Measurements from ENCODE around the gene PACS2.

DNA sequence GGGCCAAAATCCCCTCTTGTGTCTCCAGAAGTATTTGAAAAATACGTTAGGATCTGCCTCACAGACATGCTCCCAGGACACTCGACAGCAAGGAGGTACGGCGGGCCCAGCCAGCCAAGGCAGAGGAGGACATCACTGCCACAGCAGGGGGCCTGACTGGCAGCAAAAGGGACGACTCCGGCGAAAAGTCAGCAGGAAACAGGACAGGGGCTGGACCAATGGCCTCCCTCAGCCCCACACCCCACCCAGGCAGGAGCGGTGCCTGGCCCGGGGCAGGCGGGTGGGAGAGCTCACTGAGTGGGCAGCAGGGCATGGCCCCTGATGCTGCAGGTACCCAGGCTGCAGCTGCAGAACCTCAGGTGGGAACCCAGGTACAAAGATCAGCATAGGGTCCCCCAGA is 31.5 kb upstream of the PACS2 start:
- TF ChIP-seq, protein P1, sequence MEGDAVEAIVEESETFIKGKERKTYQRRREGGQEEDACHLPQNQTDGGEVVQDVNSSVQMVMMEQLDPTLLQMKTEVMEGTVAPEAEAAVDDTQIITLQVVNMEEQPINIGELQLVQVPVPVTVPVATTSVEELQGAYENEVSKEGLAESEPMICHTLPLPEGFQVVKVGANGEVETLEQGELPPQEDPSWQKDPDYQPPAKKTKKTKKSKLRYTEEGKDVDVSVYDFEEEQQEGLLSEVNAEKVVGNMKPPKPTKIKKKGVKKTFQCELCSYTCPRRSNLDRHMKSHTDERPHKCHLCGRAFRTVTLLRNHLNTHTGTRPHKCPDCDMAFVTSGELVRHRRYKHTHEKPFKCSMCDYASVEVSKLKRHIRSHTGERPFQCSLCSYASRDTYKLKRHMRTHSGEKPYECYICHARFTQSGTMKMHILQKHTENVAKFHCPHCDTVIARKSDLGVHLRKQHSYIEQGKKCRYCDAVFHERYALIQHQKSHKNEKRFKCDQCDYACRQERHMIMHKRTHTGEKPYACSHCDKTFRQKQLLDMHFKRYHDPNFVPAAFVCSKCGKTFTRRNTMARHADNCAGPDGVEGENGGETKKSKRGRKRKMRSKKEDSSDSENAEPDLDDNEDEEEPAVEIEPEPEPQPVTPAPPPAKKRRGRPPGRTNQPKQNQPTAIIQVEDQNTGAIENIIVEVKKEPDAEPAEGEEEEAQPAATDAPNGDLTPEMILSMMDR (IDR thresholded peaks at IDR 0.05) = no peak
- TF ChIP-seq, protein P2, sequence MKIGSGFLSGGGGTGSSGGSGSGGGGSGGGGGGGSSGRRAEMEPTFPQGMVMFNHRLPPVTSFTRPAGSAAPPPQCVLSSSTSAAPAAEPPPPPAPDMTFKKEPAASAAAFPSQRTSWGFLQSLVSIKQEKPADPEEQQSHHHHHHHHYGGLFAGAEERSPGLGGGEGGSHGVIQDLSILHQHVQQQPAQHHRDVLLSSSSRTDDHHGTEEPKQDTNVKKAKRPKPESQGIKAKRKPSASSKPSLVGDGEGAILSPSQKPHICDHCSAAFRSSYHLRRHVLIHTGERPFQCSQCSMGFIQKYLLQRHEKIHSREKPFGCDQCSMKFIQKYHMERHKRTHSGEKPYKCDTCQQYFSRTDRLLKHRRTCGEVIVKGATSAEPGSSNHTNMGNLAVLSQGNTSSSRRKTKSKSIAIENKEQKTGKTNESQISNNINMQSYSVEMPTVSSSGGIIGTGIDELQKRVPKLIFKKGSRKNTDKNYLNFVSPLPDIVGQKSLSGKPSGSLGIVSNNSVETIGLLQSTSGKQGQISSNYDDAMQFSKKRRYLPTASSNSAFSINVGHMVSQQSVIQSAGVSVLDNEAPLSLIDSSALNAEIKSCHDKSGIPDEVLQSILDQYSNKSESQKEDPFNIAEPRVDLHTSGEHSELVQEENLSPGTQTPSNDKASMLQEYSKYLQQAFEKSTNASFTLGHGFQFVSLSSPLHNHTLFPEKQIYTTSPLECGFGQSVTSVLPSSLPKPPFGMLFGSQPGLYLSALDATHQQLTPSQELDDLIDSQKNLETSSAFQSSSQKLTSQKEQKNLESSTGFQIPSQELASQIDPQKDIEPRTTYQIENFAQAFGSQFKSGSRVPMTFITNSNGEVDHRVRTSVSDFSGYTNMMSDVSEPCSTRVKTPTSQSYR (CRISPR knock-in tag; IDR thresholded peaks at IDR 0.05) = no peak
- TF ChIP-seq E2F1 (CRISPR knock-in tag; IDR thresholded peaks at IDR 0.05) (no peak), CBFB (CRISPR knock-in tag; IDR thresholded peaks at IDR 0.05; ENCODE audit: low read depth) (no peak), MAX (CRISPR knock-in tag; IDR thresholded peaks at IDR 0.05) (no peak), ZBTB21 (CRISPR knock-in tag; IDR thresholded peaks at IDR 0.05; ENCODE audit: borderline replicate concordance) (no peak)
